ENCODE data around the gene CCDC85C.

Gene CCDC85C

GRCh38 chr14:99511421-99512109 lies 92.4 kb downstream of the CCDC85C start:
- DNase-seq (ENCODE audit: low read depth) = no peak
- no peak overlapping the region for H3K4me3 ChIP-seq (ENCODE audit: control insufficient read depth, low read depth, low read length)
- no peak for TF ChIP-seq CTCF (IDR thresholded peaks at IDR 0.05; ENCODE audit: control insufficient read depth, insufficient read depth, low read depth, low read length, missing control alignments)

GRCh38 chr14:99510556-99511139 lies 93.4 kb downstream of the CCDC85C start:
- H3K4me3 ChIP-seq (ENCODE audit: control insufficient read depth, low read depth, low read length) = no peak overlapping the region
- TF ChIP-seq CTCF (IDR thresholded peaks at IDR 0.05; ENCODE audit: control insufficient read depth, insufficient read depth, low read depth, low read length, missing control alignments) = no peak
- no peak for DNase-seq (ENCODE audit: low read depth)

- no peak for DNase-seq (ENCODE audit: low read depth)
- no peak for TF ChIP-seq CTCF (IDR thresholded peaks at IDR 0.05; ENCODE audit: control insufficient read depth, insufficient read depth, low read depth, low read length, missing control alignments)
- no peak overlapping the region for H3K4me3 ChIP-seq (ENCODE audit: control insufficient read depth, low read depth, low read length)
Observed at GRCh38 chr14:99509871-99510555, 94.0 kb downstream of the CCDC85C start.

DNA sequence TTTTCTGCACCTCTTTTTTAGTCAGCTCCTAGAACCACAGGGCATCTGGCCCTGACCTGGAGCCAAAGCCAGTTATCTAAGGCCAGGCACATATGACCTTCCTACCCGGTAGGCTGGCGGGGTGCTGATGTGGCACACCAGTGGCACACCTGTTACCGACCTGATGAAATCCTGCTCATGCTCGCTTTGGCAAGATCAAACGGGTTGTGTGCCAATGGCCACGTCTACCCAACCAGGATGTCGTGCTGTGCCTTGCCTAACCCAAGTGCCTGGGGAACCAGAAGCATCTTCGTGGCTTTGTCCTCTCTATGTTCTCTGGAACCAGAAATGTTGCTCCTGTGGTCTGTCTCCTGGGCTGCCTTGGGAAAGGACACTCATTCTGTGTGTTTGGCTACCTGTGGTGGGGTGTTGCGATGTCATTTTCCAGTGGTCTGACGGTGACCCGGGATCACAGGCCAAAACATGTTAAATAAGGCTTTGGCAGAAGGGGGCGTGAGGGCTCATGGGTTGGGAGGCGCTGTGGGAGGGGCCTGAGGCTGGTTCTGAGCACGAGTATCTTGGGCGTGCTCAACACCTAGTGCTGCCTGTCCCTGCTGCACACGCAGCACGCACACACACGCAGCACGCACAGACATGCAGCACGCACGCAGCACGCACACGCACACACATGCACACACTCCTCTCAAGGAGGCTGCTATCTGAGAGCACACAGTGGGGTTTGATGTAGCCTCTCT lies 94.9 kb downstream of the CCDC85C start:
- TF ChIP-seq CTCF (IDR thresholded peaks at IDR 0.05; ENCODE audit: control insufficient read depth, insufficient read depth, low read depth, low read length, missing control alignments) = no peak
- DNase-seq (ENCODE audit: low read depth) = no peak
- no peak overlapping the region for H3K4me3 ChIP-seq (ENCODE audit: control insufficient read depth, low read depth, low read length)

GRCh38 chr14:99507860-99508640 lies 96.0 kb downstream of the CCDC85C start:
- TF ChIP-seq CTCF (IDR thresholded peaks at IDR 0.05; ENCODE audit: control insufficient read depth, insufficient read depth, low read depth, low read length, missing control alignments) = no peak
- DNase-seq (ENCODE audit: low read depth) = no peak
- H3K4me3 ChIP-seq (ENCODE audit: control insufficient read depth, low read depth, low read length) = no peak overlapping the region

GRCh38 chr14:99506276-99506675 lies 97.7 kb downstream of the CCDC85C start:
- DNase-seq (ENCODE audit: low read depth) = no peak
- TF ChIP-seq CTCF (IDR thresholded peaks at IDR 0.05; ENCODE audit: control insufficient read depth, insufficient read depth, low read depth, low read length, missing control alignments) = no peak
- no peak overlapping the region for H3K4me3 ChIP-seq (ENCODE audit: control insufficient read depth, low read depth, low read length)
